Tibial nerve (tissue), 4 donors: ENCODE data around the gene HSPG2.

Source experiments
- CTCF ChIP-seq, 5 experiments: fragments of 200-600 bp in 3 of 5; fragments of 450-650 bp in 2 of 5; sonication (generic) in 3 of 5; IDR thresholded peaks; one replicate each; pipeline ENCODE4 v1.5.1; 2016 to 2019; ENCODE audit warnings: antibody characterized with exemption in 5 of 5, mild to moderate bottlenecking in 3 of 5, moderate library complexity in 2 of 5
- EP300 ChIP-seq, 2 donors: sonication (generic); formaldehyde crosslinking; IDR thresholded peaks; one replicate each; pipeline ENCODE4 v1.6.1; 2017; ENCODE audit warnings: antibody characterized with exemption in 2 of 2, mild to moderate bottlenecking in 1 of 2
- POLR2A ChIP-seq, 2 donors: fragments of 450-650 bp; IDR thresholded peaks; one replicate each; pipeline ENCODE4 v1.6.1; 2017; ENCODE audit warnings: antibody characterized with exemption in 2 of 2, mild to moderate bottlenecking in 2 of 2, moderate library complexity in 2 of 2

DNA sequence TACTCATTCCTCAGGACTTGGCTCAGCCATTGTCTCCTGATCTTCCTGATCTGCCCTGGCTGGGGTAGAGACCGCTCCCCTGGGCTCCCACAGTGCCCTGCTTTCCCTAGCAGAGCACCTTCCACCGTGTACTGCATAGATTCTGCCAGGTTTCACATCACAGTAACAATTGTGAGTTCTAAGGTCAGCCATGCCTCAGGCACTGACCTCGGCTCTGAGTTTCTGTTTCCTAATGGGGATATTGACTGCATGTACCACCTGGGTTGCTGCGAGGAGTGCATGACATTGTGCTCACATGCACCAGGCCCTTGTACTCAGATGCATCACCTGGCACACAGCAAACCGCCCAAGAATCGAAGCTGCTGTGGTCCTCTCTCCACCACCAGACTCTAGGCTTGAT lies 46.0 kb downstream of the HSPG2 start:
- no peak for TF ChIP-seq POLR2A (IDR thresholded peaks at IDR 0.05)
- no peak for TF ChIP-seq CTCF (IDR thresholded peaks at IDR 0.05)
- TF ChIP-seq EP300 (IDR thresholded peaks at IDR 0.05): no peak
